Measurements from ENCODE around the gene PRF1. TPM values are rescaled to one million over a fixed set of nuclear protein-coding genes. Genes with fewer than 3 reads are reported as not detected.

Gene PRF1
- polyA plus RNA-seq, 1 donor, result 2.0 TPM

DNA sequence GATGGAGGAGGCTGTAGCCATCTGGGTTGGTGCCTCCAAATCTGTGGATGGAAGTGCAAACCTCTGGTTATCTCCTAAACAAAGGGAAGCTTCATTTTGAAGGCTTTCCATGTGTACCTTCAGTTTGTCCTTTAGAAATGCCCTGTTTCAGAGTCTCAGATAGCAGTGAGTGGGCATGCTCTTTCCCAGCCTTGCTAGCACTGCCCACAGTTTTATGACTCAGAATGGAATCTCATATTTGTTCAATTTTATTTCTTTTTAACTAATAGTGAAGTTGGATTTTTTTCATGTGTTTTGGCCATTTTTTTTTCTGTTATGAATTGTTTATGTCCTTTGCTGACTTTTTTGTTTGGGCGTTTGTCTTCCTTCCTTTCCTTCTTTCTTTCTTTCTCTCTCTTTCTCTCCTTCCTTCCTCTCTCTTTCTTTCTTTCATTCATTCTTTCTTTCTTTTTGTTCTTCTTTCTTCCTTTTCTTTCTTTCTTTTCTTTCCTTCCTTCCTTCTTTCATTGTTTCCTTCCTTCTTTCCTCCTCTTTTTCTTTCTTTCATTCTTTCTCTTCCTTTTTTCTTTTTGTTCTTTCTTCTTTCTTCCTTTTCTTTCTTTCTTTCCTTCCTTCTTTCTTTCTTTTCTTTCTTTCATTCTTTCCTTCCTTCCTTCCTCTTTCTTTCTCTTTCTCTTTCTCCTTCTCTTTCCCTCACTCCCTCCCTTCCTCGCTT lies 25.6 kb downstream of the PRF1 start:
- Histone ChIP-seq H3K4me3 (ENCODE audit: low read length) (no peak overlapping the region), H3K9me3 (ENCODE audit: control insufficient read depth, low read depth, low read length) (no peaks in the 10 kb centered on the region), H3K27ac (ENCODE audit: low read length) (no peak overlapping the region), H3K36me3 (ENCODE audit: control insufficient read depth, insufficient read depth, low read length) (no peaks in the 10 kb centered on the region), H3K4me1 (ENCODE audit: control insufficient read depth, insufficient read depth, low read length) (no peaks in the 10 kb centered on the region), H3K27me3 (ENCODE audit: control insufficient read depth, insufficient read depth, low read length) (no peaks in the 10 kb centered on the region)
- DNase-seq, result no peak
- 100% methylated on average over 2 of the region's 2 CpGs for WGBS (ENCODE audit: insufficient coverage, low lambda C conversion rate)

- no peaks in the 10 kb centered on the region for H3K9me3 ChIP-seq (ENCODE audit: control insufficient read depth, low read depth, low read length)
- DNase-seq, result no peak
- H3K27ac ChIP-seq (ENCODE audit: low read length), result no peak overlapping the region
- 68% methylated on average over 2 of the region's 12 CpGs for WGBS (ENCODE audit: insufficient coverage, low lambda C conversion rate)
- H3K4me3 ChIP-seq (ENCODE audit: low read length), result no peak overlapping the region
- no peaks in the 10 kb centered on the region for H3K36me3 ChIP-seq (ENCODE audit: control insufficient read depth, insufficient read depth, low read length)
- no peaks in the 10 kb centered on the region for H3K27me3 ChIP-seq (ENCODE audit: control insufficient read depth, insufficient read depth, low read length)
- H3K4me1 ChIP-seq (ENCODE audit: control insufficient read depth, insufficient read depth, low read length), result no peaks in the 10 kb centered on the region
These were observed 26.4 kb downstream of the PRF1 start for GRCh38 chr10:70575874-70576802.

DNA sequence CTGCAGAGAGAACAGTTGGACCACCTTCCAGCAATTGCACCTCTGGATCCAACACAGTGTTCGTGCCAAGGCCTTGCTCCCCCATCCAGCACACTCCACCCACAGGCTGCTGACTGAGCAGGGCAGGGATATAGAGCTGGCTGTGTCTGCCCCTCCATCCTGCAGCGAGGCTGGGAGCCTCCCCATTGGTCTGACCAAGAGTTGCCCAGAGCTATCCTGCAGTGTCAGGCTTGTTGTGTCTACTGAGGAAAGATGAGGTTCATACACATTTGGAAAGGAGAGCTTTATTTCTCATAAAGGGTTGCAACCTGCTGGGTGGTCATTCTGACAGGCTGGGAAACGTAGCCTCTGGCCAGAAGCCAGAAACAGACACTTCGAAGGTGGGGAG lies 27.1 kb downstream of the PRF1 start:
- Histone ChIP-seq H3K9me3 (ENCODE audit: control insufficient read depth, low read depth, low read length) (no peaks in the 10 kb centered on the region), H3K36me3 (ENCODE audit: control insufficient read depth, insufficient read depth, low read length) (no peaks in the 10 kb centered on the region), H3K27ac (ENCODE audit: low read length) (no peak overlapping the region), H3K4me3 (ENCODE audit: low read length) (no peak overlapping the region), H3K27me3 (ENCODE audit: control insufficient read depth, insufficient read depth, low read length) (no peaks in the 10 kb centered on the region), H3K4me1 (ENCODE audit: control insufficient read depth, insufficient read depth, low read length) (no peaks in the 10 kb centered on the region)
- DNase-seq, result no peak
- WGBS (ENCODE audit: insufficient coverage, low lambda C conversion rate), result no CpG with 5 or more reads among the region's 4 CpGs

- H3K27me3 ChIP-seq (ENCODE audit: control insufficient read depth, insufficient read depth, low read length), result no peaks in the 10 kb centered on the region
These were observed 28.7 kb downstream of the PRF1 start for GRCh38 chr10:70573599-70574506.

GRCh38 chr10:70571636-70572439 lies 30.7 kb downstream of the PRF1 start:
- H3K27ac ChIP-seq (ENCODE audit: low read length), result no peak overlapping the region
- DNase-seq, result no peak
- no peaks in the 10 kb centered on the region for H3K27me3 ChIP-seq (ENCODE audit: control insufficient read depth, insufficient read depth, low read length)
- no peaks in the 10 kb centered on the region for H3K4me1 ChIP-seq (ENCODE audit: control insufficient read depth, insufficient read depth, low read length)
- no peaks in the 10 kb centered on the region for H3K9me3 ChIP-seq (ENCODE audit: control insufficient read depth, low read depth, low read length)
- no peak overlapping the region for H3K4me3 ChIP-seq (ENCODE audit: low read length)
- H3K36me3 ChIP-seq (ENCODE audit: control insufficient read depth, insufficient read depth, low read length), result no peaks in the 10 kb centered on the region
- 88% methylated on average over 4 of the region's 16 CpGs for WGBS (ENCODE audit: insufficient coverage, low lambda C conversion rate)

More at GRCh38 chr10:70573599-70574506, 28.7 kb downstream of the PRF1 start:
- no peaks in the 10 kb centered on the region for H3K4me1 ChIP-seq (ENCODE audit: control insufficient read depth, insufficient read depth, low read length)
- H3K36me3 ChIP-seq (ENCODE audit: control insufficient read depth, insufficient read depth, low read length), result no peaks in the 10 kb centered on the region
- DNase-seq, result no peak
- whole genome bisulfite sequencing (ENCODE audit: insufficient coverage, low lambda C conversion rate), result 100% methylated on average over 2 of the region's 11 CpGs
- H3K27ac ChIP-seq (ENCODE audit: low read length), result no peak overlapping the region
- no peak overlapping the region for H3K4me3 ChIP-seq (ENCODE audit: low read length)
- no peaks in the 10 kb centered on the region for H3K9me3 ChIP-seq (ENCODE audit: control insufficient read depth, low read depth, low read length)

GRCh38 chr10:70571236-70571635 lies 31.3 kb downstream of the PRF1 start:
- WGBS (ENCODE audit: insufficient coverage, low lambda C conversion rate), result no CpG with 5 or more reads among the region's 4 CpGs
- DNase-seq, result no peak
- no peaks in the 10 kb centered on the region for H3K36me3 ChIP-seq (ENCODE audit: control insufficient read depth, insufficient read depth, low read length)
- H3K27ac ChIP-seq (ENCODE audit: low read length), result no peak overlapping the region
- no peaks in the 10 kb centered on the region for H3K27me3 ChIP-seq (ENCODE audit: control insufficient read depth, insufficient read depth, low read length)
- no peaks in the 10 kb centered on the region for H3K4me1 ChIP-seq (ENCODE audit: control insufficient read depth, insufficient read depth, low read length)
- no peak overlapping the region for H3K4me3 ChIP-seq (ENCODE audit: low read length)
- H3K9me3 ChIP-seq (ENCODE audit: control insufficient read depth, low read depth, low read length), result no peaks in the 10 kb centered on the region

- Histone ChIP-seq H3K27ac (ENCODE audit: low read length) (no peak overlapping the region), H3K4me3 (ENCODE audit: low read length) (no peak overlapping the region), H3K9me3 (ENCODE audit: control insufficient read depth, low read depth, low read length) (no peaks in the 10 kb centered on the region), H3K4me1 (ENCODE audit: control insufficient read depth, insufficient read depth, low read length) (no peaks in the 10 kb centered on the region), H3K27me3 (ENCODE audit: control insufficient read depth, insufficient read depth, low read length) (no peaks in the 10 kb centered on the region), H3K36me3 (ENCODE audit: control insufficient read depth, insufficient read depth, low read length) (peaks cover 7% of the 10 kb centered on the region)
- WGBS (ENCODE audit: insufficient coverage, low lambda C conversion rate), result no CpG with 5 or more reads among the region's 7 CpGs
- DNase-seq, result no peak
These were observed 33.6 kb downstream of the PRF1 start for GRCh38 chr10:70568781-70569495.

- H3K4me3 ChIP-seq (ENCODE audit: low read length), result no peak overlapping the region
- H3K9me3 ChIP-seq (ENCODE audit: control insufficient read depth, low read depth, low read length), result no peaks in the 10 kb centered on the region
- H3K4me1 ChIP-seq (ENCODE audit: control insufficient read depth, insufficient read depth, low read length), result no peaks in the 10 kb centered on the region
- H3K36me3 ChIP-seq (ENCODE audit: control insufficient read depth, insufficient read depth, low read length), result peaks cover 7% of the 10 kb centered on the region
- H3K27me3 ChIP-seq (ENCODE audit: control insufficient read depth, insufficient read depth, low read length), result no peaks in the 10 kb centered on the region
- WGBS (ENCODE audit: insufficient coverage, low lambda C conversion rate), result no CpG with 5 or more reads among the region's 3 CpGs
- H3K27ac ChIP-seq (ENCODE audit: low read length), result no peak overlapping the region
- DNase-seq, result no peak
These were observed 34.4 kb downstream of the PRF1 start for GRCh38 chr10:70568113-70568512.

DNA sequence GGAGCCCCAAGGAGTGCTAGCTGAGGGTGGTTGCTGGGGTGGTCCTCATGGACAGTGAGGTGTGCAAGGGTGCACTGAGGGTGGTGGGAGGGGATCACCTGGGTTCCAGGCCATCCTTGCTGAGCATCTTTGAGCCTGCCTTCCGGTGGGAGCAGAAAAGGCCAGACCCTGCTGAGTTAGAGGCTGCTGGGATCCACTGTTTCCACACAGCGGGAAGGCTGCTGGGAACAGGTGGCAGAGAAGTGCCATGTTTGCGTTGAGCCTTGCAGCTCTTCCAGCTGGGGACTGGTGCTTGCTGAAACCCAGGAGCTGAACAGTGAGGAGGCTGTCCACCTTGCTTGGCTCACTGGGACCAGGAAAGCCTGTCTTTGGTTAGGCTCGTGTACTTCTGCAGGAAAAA lies 34.9 kb downstream of the PRF1 start:
- DNase-seq, result no peak
- no CpG with 5 or more reads among the region's 4 CpGs for WGBS (ENCODE audit: insufficient coverage, low lambda C conversion rate)
- Histone ChIP-seq H3K27me3 (ENCODE audit: control insufficient read depth, insufficient read depth, low read length) (no peaks in the 10 kb centered on the region), H3K36me3 (ENCODE audit: control insufficient read depth, insufficient read depth, low read length) (peaks cover 7% of the 10 kb centered on the region), H3K4me1 (ENCODE audit: control insufficient read depth, insufficient read depth, low read length) (peaks cover under 1% of the 10 kb centered on the region), H3K4me3 (ENCODE audit: low read length) (no peak overlapping the region), H3K27ac (ENCODE audit: low read length) (no peak overlapping the region), H3K9me3 (ENCODE audit: control insufficient read depth, low read depth, low read length) (no peaks in the 10 kb centered on the region)
